MM.1S (cell line): ENCODE measurements around the gene FAM174A.

ENCODE experiments used
- CTCF ChIP-seq: fragments of 300-600 bp; sonication (generic); IDR thresholded peaks from 2 replicates; pipeline ENCODE4 v1.5.1; 2016; ENCODE audit warnings: antibody characterized with exemption, low read length, mixed read lengths
- EZH2 ChIP-seq: fragments of 300-600 bp; sonication (generic); optimal IDR thresholded peaks from 2 replicates; pipeline ENCODE3; 2017; ENCODE audit warnings: low read depth, mild to moderate bottlenecking, antibody characterized with exemption, low read length, mixed read lengths

DNA sequence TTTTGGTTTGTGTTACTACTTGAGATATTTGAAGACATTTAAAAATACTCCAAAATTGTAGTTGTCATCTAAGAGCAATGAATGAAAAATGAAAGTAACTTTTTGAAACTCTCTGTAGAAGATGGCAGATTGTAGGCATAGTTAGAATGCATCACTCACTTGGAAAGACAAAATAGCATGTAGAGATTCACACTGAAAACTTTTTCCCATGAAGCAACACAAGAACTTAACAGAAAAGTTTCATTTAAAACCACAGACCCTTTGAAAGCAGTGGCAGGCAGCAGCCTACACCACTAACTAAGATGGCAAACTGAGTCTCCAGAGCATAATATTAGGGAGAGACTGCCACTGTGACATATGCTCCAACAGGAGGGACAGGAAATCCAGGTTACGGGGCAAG is 18.9 kb upstream of the FAM174A start:
- TF ChIP-seq CTCF (no peak), EZH2 (no peak)
